GM23338 (cell line): ENCODE data around the gene ADGRD1. TPM values are rescaled to one million over a fixed set of nuclear protein-coding genes. Genes with fewer than 3 reads are reported as not detected.

Experiments
- ATAC-seq: fragments of 200-7000 bp; cut with Tn5 transposase; 3 replicates; pipeline ENCODE4 v1.9.1; 2020
- DNase-seq: peaks from one replicate; pipeline ENCODE4 v3.0.0-alpha.2; 2015; ENCODE audit warnings: low spot score
- H2AFZ ChIP-seq: fragments of 200-600 bp; sonication (generic); 2 replicates; pipeline ENCODE4 v1.8.0; 2016; ENCODE audit warnings: antibody characterized with exemption, mild to moderate bottlenecking, moderate library complexity
- H3F3A ChIP-seq: fragments of 200-600 bp; sonication (generic); replicated peaks from 2 replicates; pipeline ENCODE4 v1.8.0; 2017; ENCODE audit warnings: antibody characterized with exemption, mixed run types, low read depth
- H3K27ac ChIP-seq: fragments of 200-600 bp; sonication (generic); 2 replicates; pipeline ENCODE4 v1.6.1; 2016; ENCODE audit warnings: low read depth
- H3K27me3 ChIP-seq: fragments of 200-600 bp; sonication (generic); 2 replicates; pipeline ENCODE4 v1.8.0; 2016; ENCODE audit warnings: mild to moderate bottlenecking, mixed run types, moderate library complexity; ENCODE audit not compliant: insufficient read depth
- H3K36me3 ChIP-seq: fragments of 200-600 bp; sonication (generic); 2 replicates; pipeline ENCODE4 v1.8.0; 2016; ENCODE audit warnings: mild to moderate bottlenecking; ENCODE audit not compliant: insufficient read depth
- H3K4me1 ChIP-seq: fragments of 200-600 bp; sonication (generic); 2 replicates; pipeline ENCODE4 v1.8.0; 2016; ENCODE audit warnings: mild to moderate bottlenecking, moderate library complexity; ENCODE audit not compliant: insufficient read depth
- H3K4me2 ChIP-seq: fragments of 200-600 bp; sonication (generic); 2 replicates; pipeline ENCODE4 v1.7.1; 2017; ENCODE audit warnings: mixed run types
- H3K4me3 ChIP-seq: fragments of 200-600 bp; sonication (generic); 2 replicates; pipeline ENCODE4 v1.6.1; 2016; ENCODE audit warnings: mixed run types
- H3K79me2 ChIP-seq: fragments of 200-600 bp; sonication (generic); replicated peaks from 2 replicates; pipeline ENCODE4 v1.8.0; 2017; ENCODE audit warnings: mild to moderate bottlenecking; ENCODE audit not compliant: insufficient read depth
- H3K9me2 ChIP-seq: fragments of 200-600 bp; sonication (generic); 2 replicates; pipeline ENCODE4 v1.8.0; 2017; ENCODE audit not compliant: insufficient read depth
- H4K20me1 ChIP-seq: fragments of 200-600 bp; sonication (generic); replicated peaks from 2 replicates; pipeline ENCODE4 v1.8.0; 2017; ENCODE audit warnings: mild to moderate bottlenecking; ENCODE audit not compliant: insufficient read depth
- H3K27ac Mint-ChIP-seq: 2 replicates; pipeline ENCODE4 v1.8.0; 2020; ENCODE audit warnings: inconsistent platforms, mild to moderate bottlenecking, moderate library complexity, mixed read lengths
- H3K27me3 Mint-ChIP-seq: 3 replicates; pipeline ENCODE4 v1.8.0; 2022; ENCODE audit warnings: low read depth, mild to moderate bottlenecking, moderate library complexity, mixed read lengths, inconsistent platforms; ENCODE audit not compliant: insufficient read depth, poor library complexity
- H3K36me3 Mint-ChIP-seq: 3 replicates; pipeline ENCODE4 v1.8.0; 2021; ENCODE audit warnings: low read depth, mild to moderate bottlenecking, inconsistent platforms, moderate library complexity, mixed read lengths
- H3K4me1 Mint-ChIP-seq: 3 replicates; pipeline ENCODE4 v1.8.0; 2020; ENCODE audit warnings: mild to moderate bottlenecking, inconsistent platforms, mixed read lengths
- H3K4me3 Mint-ChIP-seq: 3 replicates; pipeline ENCODE4 v1.8.0; 2021; ENCODE audit warnings: moderate library complexity, mild to moderate bottlenecking, inconsistent platforms, mixed read lengths
- H3K9me3 Mint-ChIP-seq: 3 replicates; pipeline ENCODE4 v1.8.0; 2020; ENCODE audit warnings: moderate library complexity, mild to moderate bottlenecking, inconsistent platforms, mixed read lengths
- REST ChIP-seq: IDR thresholded peaks from one replicate; pipeline ENCODE4 v1.6.1; 2018; ENCODE audit warnings: antibody characterized with exemption; ENCODE audit not compliant: unreplicated experiment
- polyA plus RNA-seq: library from polyadenylated mRNA; unstranded; fragments of >200 nt; fragmentation: Nextera tagmentation; extraction: Ambion mirVana; gene quantifications from 2 replicates; pipeline ENCODE4 v1.2.1, GENCODE V29; 2016
- total RNA-seq: library from RNA; depleted of rRNA; stranded (reverse); fragments of >200 nt; shearing (Covaris generic); gene quantifications from 2 replicates; pipeline ENCODE4 v1.2.3, GENCODE V29; 2014
- TF ChIP-seq, protein P1 (sequence below): fragments of 250-450 bp; sonication (Bioruptor Pico); IDR thresholded peaks from 2 replicates; pipeline ENCODE4 v1.5.0; 2020; ENCODE audit warnings: mild to moderate bottlenecking, moderate library complexity

The ADGRD1 gene
- total and polyA plus RNA-seq, 2 experiments from 2014 or later = 1.4 TPM; not detected in 1

DNA sequence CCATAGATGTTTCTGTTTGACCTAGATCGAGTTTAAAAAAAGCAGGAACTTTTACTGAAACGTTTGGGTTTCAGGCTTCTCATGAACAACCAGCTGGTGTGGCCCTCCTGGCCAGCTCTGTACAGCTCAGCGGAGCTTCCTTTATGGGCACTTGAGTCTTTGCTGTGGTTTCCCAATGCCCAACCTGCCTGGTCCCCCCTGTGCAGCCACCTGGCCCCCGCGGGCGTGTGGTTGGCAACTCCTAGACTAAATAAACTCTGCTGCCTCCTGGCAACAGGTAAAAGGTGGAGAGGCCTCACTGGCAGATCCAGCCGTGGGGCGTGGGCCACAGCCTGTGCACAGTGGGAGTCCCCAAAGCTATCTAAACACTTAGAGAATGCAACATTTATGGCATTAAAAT is 38.7 kb downstream of the ADGRD1 start (continued):
- TF ChIP-seq, protein P1, sequence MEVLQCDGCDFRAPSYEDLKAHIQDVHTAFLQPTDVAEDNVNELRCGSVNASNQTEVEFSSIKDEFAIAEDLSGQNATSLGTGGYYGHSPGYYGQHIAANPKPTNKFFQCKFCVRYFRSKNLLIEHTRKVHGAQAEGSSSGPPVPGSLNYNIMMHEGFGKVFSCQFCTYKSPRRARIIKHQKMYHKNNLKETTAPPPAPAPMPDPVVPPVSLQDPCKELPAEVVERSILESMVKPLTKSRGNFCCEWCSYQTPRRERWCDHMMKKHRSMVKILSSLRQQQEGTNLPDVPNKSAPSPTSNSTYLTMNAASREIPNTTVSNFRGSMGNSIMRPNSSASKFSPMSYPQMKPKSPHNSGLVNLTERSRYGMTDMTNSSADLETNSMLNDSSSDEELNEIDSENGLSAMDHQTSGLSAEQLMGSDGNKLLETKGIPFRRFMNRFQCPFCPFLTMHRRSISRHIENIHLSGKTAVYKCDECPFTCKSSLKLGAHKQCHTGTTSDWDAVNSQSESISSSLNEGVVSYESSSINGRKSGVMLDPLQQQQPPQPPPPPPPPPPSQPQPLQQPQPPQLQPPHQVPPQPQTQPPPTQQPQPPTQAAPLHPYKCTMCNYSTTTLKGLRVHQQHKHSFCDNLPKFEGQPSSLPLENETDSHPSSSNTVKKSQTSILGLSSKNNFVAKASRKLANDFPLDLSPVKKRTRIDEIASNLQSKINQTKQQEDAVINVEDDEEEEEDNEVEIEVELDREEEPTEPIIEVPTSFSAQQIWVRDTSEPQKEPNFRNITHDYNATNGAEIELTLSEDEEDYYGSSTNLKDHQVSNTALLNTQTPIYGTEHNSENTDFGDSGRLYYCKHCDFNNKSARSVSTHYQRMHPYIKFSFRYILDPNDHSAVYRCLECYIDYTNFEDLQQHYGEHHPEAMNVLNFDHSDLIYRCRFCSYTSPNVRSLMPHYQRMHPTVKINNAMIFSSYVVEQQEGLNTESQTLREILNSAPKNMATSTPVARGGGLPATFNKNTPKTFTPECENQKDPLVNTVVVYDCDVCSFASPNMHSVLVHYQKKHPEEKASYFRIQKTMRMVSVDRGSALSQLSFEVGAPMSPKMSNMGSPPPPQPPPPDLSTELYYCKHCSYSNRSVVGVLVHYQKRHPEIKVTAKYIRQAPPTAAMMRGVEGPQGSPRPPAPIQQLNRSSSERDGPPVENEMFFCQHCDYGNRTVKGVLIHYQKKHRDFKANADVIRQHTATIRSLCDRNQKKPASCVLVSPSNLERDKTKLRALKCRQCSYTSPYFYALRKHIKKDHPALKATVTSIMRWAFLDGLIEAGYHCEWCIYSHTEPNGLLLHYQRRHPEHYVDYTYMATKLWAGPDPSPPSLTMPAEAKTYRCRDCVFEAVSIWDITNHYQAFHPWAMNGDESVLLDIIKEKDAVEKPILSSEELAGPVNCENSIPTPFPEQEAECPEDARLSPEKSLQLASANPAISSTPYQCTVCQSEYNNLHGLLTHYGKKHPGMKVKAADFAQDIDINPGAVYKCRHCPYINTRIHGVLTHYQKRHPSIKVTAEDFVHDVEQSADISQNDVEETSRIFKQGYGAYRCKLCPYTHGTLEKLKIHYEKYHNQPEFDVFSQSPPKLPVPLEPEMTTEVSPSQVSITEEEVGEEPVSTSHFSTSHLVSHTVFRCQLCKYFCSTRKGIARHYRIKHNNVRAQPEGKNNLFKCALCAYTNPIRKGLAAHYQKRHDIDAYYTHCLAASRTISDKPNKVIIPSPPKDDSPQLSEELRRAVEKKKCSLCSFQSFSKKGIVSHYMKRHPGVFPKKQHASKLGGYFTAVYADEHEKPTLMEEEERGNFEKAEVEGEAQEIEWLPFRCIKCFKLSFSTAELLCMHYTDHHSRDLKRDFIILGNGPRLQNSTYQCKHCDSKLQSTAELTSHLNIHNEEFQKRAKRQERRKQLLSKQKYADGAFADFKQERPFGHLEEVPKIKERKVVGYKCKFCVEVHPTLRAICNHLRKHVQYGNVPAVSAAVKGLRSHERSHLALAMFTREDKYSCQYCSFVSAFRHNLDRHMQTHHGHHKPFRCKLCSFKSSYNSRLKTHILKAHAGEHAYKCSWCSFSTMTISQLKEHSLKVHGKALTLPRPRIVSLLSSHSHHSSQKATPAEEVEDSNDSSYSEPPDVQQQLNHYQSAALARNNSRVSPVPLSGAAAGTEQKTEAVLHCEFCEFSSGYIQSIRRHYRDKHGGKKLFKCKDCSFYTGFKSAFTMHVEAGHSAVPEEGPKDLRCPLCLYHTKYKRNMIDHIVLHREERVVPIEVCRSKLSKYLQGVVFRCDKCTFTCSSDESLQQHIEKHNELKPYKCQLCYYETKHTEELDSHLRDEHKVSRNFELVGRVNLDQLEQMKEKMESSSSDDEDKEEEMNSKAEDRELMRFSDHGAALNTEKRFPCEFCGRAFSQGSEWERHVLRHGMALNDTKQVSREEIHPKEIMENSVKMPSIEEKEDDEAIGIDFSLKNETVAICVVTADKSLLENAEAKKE (CRISPR knock-in tag) = no peak
- no peak for TF ChIP-seq REST

DNA sequence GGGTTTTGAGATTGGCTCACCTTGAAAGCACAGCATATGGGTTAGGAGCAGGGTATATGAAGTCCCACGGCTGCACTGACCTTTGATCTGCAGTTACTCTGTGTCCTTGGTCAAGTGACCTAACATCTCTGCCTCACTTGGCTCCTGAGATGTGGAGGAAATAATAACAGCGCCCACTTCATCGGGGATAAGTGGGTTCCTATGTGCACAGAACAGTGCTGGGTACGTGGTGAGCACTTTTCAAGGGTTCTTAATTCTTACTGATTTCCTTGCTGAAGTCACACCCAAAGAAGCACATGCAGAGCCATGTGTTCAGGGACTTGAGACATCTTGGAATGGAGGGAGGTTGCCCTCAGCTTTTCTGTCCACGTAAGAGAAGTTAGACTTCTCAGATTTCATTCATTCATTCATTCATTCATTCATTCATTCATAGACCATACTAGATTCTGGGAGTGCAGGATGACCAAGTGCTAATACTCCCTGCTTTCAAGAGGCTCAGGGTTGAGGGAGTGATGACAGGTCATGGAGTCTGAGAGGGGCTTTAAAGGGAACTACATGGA is 39.4 kb downstream of the ADGRD1 start:
- H3K36me3 ChIP-seq = no peaks in the 10 kb centered on the region
- peaks cover 6% of the 10 kb centered on the region for H3K27me3 Mint-ChIP-seq
- no peaks in the 10 kb centered on the region for H3K4me1 ChIP-seq
- H3K79me2 ChIP-seq = no peaks in the 10 kb centered on the region
- no peaks in the 10 kb centered on the region for H3F3A ChIP-seq
- H3K9me2 ChIP-seq = no peaks in the 10 kb centered on the region
- ATAC-seq (no peak), DNase-seq (no peak)
- no peak overlapping the region for H3K27ac Mint-ChIP-seq
- H3K9me3 Mint-ChIP-seq = peaks cover 15% of the 10 kb centered on the region
- no peaks in the 10 kb centered on the region for H4K20me1 ChIP-seq
- H3K27ac ChIP-seq = no peak overlapping the region
- no peak overlapping the region for H3K4me3 Mint-ChIP-seq
- no peaks in the 10 kb centered on the region for H3K4me1 Mint-ChIP-seq
- H2AFZ ChIP-seq = no peak overlapping the region
- no peak overlapping the region for H3K4me2 ChIP-seq
- peaks cover 6% of the 10 kb centered on the region; the same call in 2 of the 3 replicates for H3K36me3 Mint-ChIP-seq
- no peaks in the 10 kb centered on the region for H3K27me3 ChIP-seq
- no peak overlapping the region for H3K4me3 ChIP-seq
- TF ChIP-seq, protein P1 (CRISPR knock-in tag) = no peak
